HEK293 (cell line): Measurements from ENCODE around the gene PIK3C2A.

Experiments
- CTCF ChIP-seq: fragments of 450-650 bp; formaldehyde crosslinking; IDR thresholded peaks from 2 replicates; pipeline ENCODE4 v1.5.1; 2016; ENCODE audit warnings: missing biosample characterization, missing genetic modification characterization
- KLF10 ChIP-seq: fragments of 450-650 bp; IDR thresholded peaks from 2 replicates; pipeline ENCODE4 v1.5.1; 2018; ENCODE audit warnings: missing biosample characterization, mild to moderate bottlenecking, missing genetic modification characterization
- SP3 ChIP-seq: fragments of 450-650 bp; formaldehyde crosslinking; IDR thresholded peaks from 2 replicates; pipeline ENCODE4 v1.5.1; 2016; ENCODE audit warnings: missing biosample characterization, missing genetic modification characterization
- YY1 ChIP-seq: fragments of 450-650 bp; formaldehyde crosslinking; IDR thresholded peaks from 2 replicates; pipeline ENCODE4 v1.5.1; 2018; ENCODE audit warnings: missing biosample characterization, missing genetic modification characterization
- ZBTB20 ChIP-seq: fragments of 450-650 bp; formaldehyde crosslinking; IDR thresholded peaks from 2 replicates; pipeline ENCODE4 v1.5.1; 2016; ENCODE audit warnings: missing biosample characterization, missing genetic modification characterization
- ZBTB7A ChIP-seq: fragments of 450-650 bp; formaldehyde crosslinking; IDR thresholded peaks from 2 replicates; pipeline ENCODE4 v1.5.1; 2016; ENCODE audit warnings: low read depth, missing biosample characterization, missing genetic modification characterization
- ZNF121 ChIP-seq: fragments of 450-650 bp; formaldehyde crosslinking; IDR thresholded peaks from 2 replicates; pipeline ENCODE4 v1.5.1; 2016; ENCODE audit warnings: missing biosample characterization, missing genetic modification characterization
- ZNF2 ChIP-seq: fragments of 450-650 bp; formaldehyde crosslinking; IDR thresholded peaks from 2 replicates; pipeline ENCODE4 v1.5.1; 2016; ENCODE audit warnings: missing biosample characterization, missing genetic modification characterization
- ZNF23 ChIP-seq: fragments of 450-650 bp; formaldehyde crosslinking; IDR thresholded peaks from 2 replicates; pipeline ENCODE4 v1.5.1; 2016; ENCODE audit warnings: missing biosample characterization, missing genetic modification characterization, borderline replicate concordance
- ZNF24 ChIP-seq: fragments of 450-650 bp; formaldehyde crosslinking; IDR thresholded peaks from 2 replicates; pipeline ENCODE4 v1.5.1; 2016; ENCODE audit warnings: missing biosample characterization, missing genetic modification characterization
- ZNF266 ChIP-seq: fragments of 450-650 bp; formaldehyde crosslinking; IDR thresholded peaks from 2 replicates; pipeline ENCODE4 v1.5.1; 2016; ENCODE audit warnings: missing biosample characterization, missing genetic modification characterization, low read depth
- ZNF335 ChIP-seq: fragments of 450-650 bp; formaldehyde crosslinking; conservative IDR thresholded peaks from 2 replicates; pipeline ENCODE4 v1.5.1; 2016; ENCODE audit warnings: missing biosample characterization, missing genetic modification characterization

DNA sequence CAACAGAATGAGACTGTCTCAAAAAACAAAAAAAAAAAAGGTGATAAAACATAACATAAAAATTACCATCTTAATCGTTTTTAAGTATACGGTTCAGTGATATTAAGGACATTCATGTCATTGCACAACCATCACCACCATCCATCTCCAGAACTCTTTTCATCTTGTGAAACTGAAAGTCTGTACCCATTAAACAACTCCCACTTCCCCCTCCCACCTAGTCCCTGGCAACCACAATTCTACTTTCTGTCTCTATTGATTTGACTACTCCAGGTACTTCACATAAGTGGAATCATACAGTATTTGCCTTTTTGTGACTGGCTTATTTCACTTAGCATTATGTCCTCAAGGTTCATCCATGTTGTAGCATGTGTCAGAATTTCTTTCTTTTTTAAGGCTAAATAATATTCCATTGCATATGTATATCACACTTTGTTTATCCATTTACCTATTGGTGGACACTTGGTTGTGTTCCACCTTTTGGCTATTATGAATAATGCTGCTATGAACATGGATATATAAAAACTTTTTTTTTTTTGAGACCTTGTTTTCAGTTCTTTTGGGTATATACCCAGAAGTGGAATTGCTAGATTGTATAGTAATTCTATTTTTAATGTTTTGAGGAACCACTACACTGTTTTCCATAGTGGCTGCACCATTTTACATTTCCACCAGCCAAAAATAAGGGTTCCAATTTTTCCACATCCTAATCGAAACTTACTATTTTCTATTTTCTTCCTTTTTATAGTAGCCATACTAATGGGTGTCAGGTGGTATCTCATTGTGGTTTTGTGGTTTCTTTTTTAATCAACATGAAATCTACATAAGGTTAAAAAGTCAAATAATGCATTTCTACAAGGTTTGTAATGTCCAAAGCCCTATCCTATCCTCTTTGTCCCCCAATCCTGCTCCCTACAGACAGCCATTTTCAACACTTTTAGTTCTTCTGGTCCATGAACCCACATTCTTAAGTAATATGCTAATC lies 23.4 kb upstream of the PIK3C2A start:
- no peak for TF ChIP-seq SP3 (tag by site-specific recombination)
- no peak for TF ChIP-seq CTCF (tag by site-specific recombination)
- no peak for TF ChIP-seq ZBTB20
- no peak for TF ChIP-seq ZBTB7A (tag by site-specific recombination)
- TF ChIP-seq ZNF266 (tag by site-specific recombination) = no peak
- no peak for TF ChIP-seq ZNF335 (tag by site-specific recombination)
- no peak for TF ChIP-seq ZNF2 (tag by site-specific recombination)
- no peak for TF ChIP-seq ZNF121 (tag by site-specific recombination)
- no peak for TF ChIP-seq ZNF24 (tag by site-specific recombination)
- no peak for TF ChIP-seq KLF10 (tag by site-specific recombination)
- no peak for TF ChIP-seq YY1
- TF ChIP-seq ZNF23 = no peak
